PFSK-1 (cell line): Measurements from ENCODE around the gene DPH6.

Experiments
- FOXP2 ChIP-seq: optimal IDR thresholded peaks from 2 replicates; pipeline ENCODE3; 2011; ENCODE audit warnings: borderline replicate concordance, control low read depth, inconsistent platforms; ENCODE audit not compliant: insufficient read depth; ENCODE audit errors: extremely low read length, extremely low read depth
- POLR2AphosphoS5 ChIP-seq: IDR thresholded peaks from 2 replicates; pipeline ENCODE4 v1.6.1; 2012; ENCODE audit warnings: low read depth, mild to moderate bottlenecking, control low read depth, low read length, moderate library complexity
- SIN3A ChIP-seq: IDR thresholded peaks from 2 replicates; pipeline ENCODE4 v1.6.1; 2012; ENCODE audit warnings: mild to moderate bottlenecking, low read length, moderate library complexity, borderline replicate concordance; ENCODE audit not compliant: insufficient read depth
- TAF1 ChIP-seq: IDR thresholded peaks from 2 replicates; pipeline ENCODE4 v1.6.1; 2012; ENCODE audit warnings: low read length, control low read depth, borderline replicate concordance; ENCODE audit not compliant: insufficient read depth
- TF ChIP-seq, protein P1 (sequence below), 2 experiments: IDR thresholded peaks; 2 replicates each; pipeline versions ENCODE4 v1.6.1 to v1.8.0; 2011 to 2012; ENCODE audit warnings: low read depth in 2 of 2, low read length in 2 of 2, control low read depth in 1 of 2, inconsistent platforms in 1 of 2, mild to moderate bottlenecking in 1 of 2, moderate library complexity in 1 of 2; ENCODE audit not compliant: insufficient read depth in 1 of 2

DNA sequence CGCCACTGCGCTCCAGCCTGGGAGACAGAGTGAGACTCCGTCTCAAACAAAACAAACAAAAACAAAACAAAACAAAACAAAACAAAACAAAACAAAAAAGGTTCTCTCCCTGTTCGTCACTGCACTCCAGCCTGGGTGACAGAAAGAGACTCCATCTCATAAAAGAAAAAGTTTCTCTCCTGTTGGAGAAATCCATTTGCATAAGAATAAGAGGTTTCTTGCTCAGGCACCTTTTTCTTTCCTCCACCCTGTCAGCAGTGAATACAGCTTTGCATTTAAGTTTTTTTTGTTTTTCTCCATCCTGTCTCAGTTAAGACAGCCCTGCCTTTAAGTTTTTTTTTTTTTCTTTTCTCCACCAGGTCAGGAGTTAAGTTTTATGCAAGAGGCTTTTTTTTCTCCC, 109.5 kb downstream of the DPH6 start:
- TF ChIP-seq FOXP2 (no peak), POLR2AphosphoS5 (no peak), SIN3A (no peak), TAF1 (no peak)
- TF ChIP-seq, protein P1, sequence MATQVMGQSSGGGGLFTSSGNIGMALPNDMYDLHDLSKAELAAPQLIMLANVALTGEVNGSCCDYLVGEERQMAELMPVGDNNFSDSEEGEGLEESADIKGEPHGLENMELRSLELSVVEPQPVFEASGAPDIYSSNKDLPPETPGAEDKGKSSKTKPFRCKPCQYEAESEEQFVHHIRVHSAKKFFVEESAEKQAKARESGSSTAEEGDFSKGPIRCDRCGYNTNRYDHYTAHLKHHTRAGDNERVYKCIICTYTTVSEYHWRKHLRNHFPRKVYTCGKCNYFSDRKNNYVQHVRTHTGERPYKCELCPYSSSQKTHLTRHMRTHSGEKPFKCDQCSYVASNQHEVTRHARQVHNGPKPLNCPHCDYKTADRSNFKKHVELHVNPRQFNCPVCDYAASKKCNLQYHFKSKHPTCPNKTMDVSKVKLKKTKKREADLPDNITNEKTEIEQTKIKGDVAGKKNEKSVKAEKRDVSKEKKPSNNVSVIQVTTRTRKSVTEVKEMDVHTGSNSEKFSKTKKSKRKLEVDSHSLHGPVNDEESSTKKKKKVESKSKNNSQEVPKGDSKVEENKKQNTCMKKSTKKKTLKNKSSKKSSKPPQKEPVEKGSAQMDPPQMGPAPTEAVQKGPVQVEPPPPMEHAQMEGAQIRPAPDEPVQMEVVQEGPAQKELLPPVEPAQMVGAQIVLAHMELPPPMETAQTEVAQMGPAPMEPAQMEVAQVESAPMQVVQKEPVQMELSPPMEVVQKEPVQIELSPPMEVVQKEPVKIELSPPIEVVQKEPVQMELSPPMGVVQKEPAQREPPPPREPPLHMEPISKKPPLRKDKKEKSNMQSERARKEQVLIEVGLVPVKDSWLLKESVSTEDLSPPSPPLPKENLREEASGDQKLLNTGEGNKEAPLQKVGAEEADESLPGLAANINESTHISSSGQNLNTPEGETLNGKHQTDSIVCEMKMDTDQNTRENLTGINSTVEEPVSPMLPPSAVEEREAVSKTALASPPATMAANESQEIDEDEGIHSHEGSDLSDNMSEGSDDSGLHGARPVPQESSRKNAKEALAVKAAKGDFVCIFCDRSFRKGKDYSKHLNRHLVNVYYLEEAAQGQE (IDR thresholded peaks at IDR 0.05; ENCODE audit: insufficient read depth in 1 of 2, low read depth in 2 of 2, low read length in 2 of 2) = no peak
